SKM-1 treated with dmso at 0.1 percent for 144 hours (cell line): ENCODE data around the gene SMAP1.
A peak's percentile ranks its signal among the peaks of the same experiment; 100 is the strongest.

Source experiments
- DNase-seq: peaks from one replicate; lab custom pipeline; 2025; ENCODE audit not compliant: unreplicated experiment; lab: John Stamatoyannopoulos, UW

Gene SMAP1

DNA sequence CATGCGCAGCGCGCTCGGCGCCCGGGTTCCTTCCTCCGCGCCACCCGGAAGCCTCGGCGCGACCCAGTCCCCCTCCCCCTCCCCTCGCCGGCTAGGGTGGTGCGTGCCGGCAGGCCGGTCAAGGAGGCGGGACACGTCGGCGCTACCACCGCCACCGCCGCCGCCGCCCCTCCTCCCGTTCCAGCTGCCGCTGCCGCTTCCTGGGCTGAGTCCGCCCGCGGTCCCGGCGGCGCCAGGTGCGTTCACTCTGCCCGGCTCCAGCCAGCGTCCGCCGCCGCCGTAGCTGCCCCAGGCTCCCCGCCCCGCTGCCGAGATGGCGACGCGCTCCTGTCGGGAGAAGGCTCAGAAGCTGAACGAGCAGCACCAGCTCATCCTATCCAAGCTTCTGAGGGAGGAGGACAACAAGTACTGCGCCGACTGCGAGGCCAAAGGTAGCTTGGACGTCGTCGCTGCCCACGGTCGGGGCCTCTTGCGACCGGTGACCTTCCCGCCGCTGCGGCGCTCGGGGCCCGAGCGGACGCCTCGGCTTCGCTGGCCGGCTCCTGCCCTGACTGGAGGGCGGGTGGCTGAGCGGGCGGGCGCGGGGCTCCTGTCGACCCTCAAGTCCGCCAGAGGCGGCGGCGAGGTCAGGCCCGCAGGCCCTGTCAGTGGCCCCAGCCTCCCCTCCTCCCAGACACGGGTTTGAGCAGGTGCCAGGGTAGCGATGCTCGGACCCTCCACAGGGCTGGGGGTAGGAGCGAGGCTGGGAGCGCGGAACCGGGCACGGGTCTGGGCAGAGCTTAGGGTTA is at the start of gene SMAP1:
TSS of gene SMAP1 (plus strand) at position 173 of the 788 bp plus-strand sequence. CDS start at position 314, 141 bp downstream.
- DNase-seq = peak; percentile 90

- DNase-seq = no peak
Observed at GRCh38 chr6:70620746-70621145, 46.9 kb upstream of the SMAP1 start.

DNA sequence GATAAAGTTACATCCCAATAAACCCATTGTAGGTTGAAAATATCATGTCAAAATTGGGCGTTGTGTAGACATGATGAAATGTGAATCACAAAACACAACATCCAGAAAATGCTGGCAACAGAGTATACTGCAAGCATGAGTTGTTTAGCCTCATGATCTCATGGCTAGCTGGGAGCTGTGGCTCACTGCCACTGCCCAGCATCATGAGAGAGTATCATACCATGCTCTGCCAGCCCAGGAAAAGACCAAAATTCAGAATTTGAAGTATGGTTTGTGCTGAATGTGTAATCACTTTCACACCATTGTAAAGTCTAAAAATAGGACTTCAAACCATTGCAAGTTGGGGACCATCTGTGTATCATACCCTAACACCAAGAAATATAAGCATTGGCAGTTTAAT is 45.2 kb upstream of the SMAP1 start:
- no peak for DNase-seq

GRCh38 chr6:70625436-70625835 is 42.2 kb upstream of the SMAP1 start:
- no peak for DNase-seq

DNA sequence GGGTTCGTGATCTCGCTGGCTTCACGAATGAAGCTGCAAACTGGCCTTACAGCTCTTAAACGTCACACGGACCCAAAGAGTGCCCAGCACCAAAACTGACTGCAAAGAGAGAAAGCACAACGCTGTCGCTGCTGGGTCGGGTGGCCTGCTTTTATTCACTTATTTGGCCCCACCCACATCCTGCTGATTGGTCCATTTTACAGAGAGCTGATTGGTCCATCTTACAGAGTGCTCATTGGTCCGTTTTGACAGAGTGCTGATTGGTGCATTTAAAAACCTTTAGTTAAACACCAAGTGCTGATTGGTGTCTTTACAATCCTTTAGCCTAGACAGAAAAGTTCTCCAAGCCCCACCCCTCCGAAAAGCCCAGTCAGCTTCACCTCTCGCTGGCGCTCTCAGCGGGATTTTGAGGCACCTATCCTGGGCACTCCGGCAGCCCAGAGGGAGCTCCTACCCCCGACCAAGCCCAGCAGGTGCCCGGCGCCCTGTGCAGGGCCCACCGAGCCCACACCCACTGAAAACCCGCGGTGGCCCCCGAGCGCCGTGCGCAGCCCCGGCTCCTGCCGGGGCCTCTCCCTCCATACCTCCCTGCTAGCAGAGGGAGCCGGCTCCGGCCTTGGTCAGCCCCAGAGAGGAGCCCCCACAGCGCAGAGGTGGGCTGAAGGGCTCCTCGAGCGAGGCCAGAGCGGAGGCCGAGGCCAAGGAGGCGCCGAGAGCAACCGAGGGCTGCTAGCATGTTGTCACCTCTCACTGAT is 40.0 kb upstream of the SMAP1 start:
- DNase-seq = no peak

DNA sequence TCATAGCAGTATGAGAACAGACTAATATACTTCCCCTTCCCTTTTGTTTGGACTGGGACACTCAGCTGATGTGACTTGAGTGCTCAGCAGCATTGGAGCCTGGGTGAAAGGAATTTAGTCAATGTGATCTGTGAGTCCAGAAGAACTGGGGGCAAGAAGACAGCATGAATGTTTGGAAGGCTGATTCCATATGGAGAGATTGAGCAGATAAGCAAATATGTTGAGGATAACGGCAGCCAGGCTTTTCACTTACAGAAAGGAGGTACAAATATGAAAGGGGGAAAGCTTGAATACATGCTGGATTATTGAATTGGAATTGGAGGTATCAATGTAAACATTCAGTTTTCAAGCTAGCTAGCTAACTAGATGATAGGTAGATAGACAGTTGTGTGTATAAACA is 37.8 kb upstream of the SMAP1 start:
- DNase-seq = no peak

- no peak for DNase-seq
Observed at GRCh38 chr6:70633870-70634269, 33.8 kb upstream of the SMAP1 start.

- DNase-seq = no peak
Observed at GRCh38 chr6:70636596-70636995, 31.1 kb upstream of the SMAP1 start.

GRCh38 chr6:70638468-70638867 is 29.2 kb upstream of the SMAP1 start:
- DNase-seq = no peak

DNA sequence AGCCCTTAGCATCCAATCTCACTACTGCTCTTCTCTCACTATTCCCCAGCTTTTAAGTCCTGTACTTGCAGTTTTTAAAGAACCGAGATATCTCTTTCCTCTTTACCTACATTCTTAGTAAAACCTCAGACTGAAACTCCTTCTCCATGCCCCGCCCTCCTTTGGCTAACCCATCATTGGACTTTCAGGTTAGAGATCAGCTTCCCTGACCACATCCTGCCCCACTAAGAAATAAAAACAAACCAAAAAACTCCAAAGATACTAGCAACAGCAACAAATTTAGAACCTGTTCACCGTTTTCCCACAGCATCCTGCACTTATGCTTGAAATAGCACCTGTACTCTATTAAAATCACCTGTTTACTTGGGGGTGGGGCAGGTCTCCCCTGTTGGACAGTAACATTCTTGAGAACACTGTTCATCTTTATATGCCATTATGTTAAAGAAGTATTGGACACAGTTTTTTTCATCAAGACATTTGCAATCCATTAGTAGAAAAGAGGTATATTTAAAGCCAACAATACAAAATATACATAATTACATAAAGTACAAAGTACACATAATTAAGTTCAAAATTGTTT is 16.3 kb upstream of the SMAP1 start:
- DNase-seq = no peak

GRCh38 chr6:70652216-70652615 is 15.5 kb upstream of the SMAP1 start:
- DNase-seq = no peak

GRCh38 chr6:70657706-70658105 is 10.0 kb upstream of the SMAP1 start:
- DNase-seq = no peak

DNA sequence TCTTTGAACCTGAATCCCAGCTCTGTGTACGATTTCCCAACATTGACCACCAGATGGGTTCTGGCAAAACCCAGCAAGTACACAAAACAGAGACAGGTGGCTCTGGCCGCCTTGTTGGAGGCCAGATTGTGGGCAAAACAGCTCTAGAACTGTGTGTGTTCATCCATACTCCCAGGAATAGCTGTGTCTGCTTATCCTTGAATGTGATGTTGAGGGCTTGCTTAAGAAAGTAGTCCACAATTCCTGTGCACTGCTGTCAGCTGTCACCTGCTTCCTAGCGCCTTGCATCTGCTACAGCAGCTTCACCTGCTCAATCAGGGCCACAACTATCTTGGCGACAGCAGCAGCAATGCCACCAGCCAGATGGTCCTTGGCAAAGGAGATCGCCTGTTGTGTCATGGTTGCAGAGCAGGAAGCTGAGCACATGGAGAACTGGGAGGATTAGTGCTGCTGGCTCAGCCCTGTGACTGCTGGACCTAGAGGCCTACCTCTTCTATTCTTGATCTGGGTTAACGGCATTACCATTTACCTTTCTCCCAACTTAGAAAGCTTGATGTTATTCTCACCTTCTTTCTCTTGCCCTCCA is 3.7 kb upstream of the SMAP1 start:
- DNase-seq = no peak

DNA sequence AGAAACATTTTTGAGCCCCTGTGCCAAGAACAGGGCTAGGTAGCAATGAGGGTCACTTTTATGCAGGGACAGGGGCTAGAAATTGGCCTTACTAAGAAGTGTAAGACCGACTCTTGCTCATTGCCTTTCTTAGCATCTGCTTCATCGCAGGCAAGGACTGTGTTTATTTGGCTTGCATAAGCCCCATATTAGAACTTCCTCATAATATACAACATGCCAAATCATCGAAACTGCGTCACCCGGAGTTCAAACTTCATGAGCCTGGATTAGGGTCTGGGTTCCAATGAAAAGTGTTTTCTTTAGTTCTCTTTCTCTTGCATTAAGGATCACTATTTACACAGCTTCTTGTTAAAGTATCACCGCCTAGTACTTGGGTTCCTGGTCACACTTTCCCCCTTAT is 977 bp upstream of the SMAP1 start:
- DNase-seq = no peak

DNA sequence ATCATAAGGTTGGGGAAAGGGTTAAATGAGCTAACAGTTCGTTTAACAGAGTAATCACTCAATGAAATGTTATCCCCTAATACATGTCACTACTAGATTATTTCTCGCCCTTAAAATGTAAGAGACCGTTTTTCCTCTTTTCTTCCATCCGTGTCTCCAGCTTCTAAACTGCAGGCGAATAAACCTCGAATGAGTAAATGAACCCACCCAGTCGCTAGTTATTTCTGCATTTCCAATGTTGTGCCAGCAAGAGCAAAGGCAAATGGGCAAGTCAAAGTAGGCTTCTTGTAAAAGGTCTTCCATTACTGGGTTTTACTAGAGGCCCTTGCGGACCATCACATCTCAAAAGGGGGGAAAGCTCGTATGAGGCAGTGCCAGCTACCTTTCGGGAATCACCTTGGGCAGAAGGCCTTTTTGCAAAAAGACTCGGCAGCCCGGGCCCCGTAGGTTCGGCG is 400 bp upstream of the SMAP1 start:
- DNase-seq = peak; percentile 35

- DNase-seq = no peak
Observed at GRCh38 chr6:70668499-70668812, 773 bp downstream of the SMAP1 start.

DNA sequence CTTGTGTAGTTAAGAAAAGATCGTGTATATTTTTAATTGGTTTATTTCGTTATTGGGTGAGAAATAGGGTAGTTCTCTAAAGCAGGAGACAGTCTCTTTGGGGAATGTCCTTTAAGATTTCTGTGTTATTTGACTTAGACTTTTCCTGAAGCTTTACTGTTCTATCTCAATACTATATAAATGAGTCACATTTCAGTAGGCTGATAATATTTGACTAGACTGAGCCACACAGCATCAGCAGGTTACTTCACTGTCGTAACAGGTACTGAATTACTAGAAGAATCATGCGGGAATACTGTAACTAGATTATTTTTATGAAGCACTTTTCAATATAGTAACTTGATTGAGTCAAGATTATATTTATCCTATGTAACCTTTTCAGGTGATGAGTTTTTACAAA is 1.4 kb downstream of the SMAP1 start:
- DNase-seq = no peak

DNA sequence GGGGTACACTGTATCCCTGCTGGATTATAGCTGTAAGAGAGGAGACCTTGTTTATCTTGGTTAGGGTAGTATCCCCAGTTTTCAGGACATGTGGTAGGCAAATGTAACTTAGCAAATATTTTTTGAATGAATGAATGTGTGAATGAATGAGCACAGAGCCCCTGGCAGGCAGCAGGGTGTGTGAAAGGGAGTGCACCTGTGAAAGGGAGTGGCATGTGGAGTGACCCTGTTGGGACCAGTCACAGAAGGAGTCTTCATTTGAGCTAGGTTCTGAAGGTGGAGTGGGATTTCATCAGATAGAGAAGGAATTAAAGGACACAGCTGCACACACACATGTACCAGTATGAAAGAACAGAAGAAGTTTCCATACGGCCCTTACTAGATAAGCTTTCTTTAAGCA is 4.9 kb downstream of the SMAP1 start:
- DNase-seq = no peak

GRCh38 chr6:70673054-70673453 is 5.4 kb downstream of the SMAP1 start:
- DNase-seq = no peak

GRCh38 chr6:70673601-70674000 is 5.9 kb downstream of the SMAP1 start:
- no peak for DNase-seq

GRCh38 chr6:70675822-70676221 is 8.1 kb downstream of the SMAP1 start:
- DNase-seq = no peak

- DNase-seq = no peak
Observed at GRCh38 chr6:70676821-70677220, 9.1 kb downstream of the SMAP1 start.
